Measurements from ENCODE around the gene CKLF.
A peak's percentile ranks its signal among the peaks of the same experiment; 100 is the strongest.

CKLF gene

DNA sequence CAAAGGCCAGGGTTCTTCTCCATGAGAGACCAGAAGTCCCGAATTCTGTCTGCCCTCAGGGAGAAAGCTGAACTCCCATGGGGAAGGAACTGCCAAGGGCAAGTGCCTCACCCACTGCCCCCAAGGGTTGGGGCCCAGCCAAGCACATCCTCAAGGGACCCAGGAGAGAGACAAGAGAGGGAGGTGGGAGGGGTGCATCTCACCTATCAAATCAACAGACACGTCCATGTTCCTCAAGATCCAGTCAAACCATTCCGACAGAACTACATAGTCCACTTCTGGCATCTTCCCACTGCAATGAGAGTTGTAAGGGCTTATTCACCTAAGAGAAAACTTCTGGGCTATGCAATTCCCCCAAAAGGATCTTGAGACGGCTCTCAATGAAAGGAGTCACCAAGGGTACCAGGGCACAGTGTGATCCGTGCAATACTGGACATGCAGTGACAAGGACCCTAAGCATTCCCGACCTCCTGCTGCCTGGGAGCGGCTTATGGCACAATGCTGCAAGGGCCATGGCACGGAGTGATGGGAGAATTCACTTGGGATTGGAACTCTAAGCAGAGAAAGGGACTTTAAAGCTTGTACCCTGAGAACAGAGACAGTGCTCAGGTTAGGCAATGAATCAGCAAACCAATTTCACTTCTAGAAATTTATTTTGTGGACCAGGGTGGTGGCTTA lies 34.7 kb upstream of the CKLF start:
- no peak for DNase-seq (ENCODE audit: low read depth)

DNA sequence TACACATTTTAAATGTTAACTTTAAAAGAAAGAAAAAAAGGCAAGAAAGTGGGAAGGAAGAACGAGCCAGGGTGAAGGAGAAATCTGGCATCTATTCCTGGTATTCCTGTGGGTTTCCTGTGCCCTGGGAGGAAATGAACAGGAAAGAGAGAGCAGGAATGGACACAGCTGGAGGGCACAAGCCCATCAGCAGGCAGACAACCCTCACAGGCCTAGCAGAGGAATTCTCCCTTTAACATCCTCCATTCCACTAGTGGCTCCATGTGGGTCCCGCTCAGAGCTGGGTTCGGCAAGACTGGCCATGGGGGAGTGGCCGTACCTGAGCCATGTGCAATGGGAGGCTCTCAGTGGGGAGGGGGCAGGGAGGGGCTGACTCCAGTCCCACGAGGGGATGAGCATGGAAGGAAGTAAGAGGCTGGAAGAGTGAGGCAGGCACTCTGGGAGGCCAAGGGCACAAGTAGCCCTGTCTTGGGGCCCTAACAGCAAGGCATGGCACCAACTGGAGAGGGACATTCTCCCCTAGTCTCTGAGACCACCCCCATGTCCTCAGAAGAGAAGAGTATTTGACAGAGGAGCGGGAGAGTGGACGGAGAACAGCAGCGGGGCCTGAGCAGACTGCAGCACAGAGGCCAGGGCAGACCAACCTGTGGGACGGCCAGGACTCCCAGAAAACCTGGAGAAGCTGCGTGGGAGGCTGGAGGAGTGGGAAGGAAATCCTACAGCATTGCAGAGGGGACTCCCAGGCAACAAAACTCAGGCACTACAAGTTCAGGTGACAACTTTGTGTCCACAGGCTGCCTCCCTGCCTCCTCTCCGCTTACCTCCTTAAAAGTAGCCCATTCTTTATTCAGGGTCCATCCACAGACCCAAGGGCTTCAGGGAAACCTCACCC lies 32.6 kb upstream of the CKLF start:
- no peak for DNase-seq (ENCODE audit: low read depth)

DNA sequence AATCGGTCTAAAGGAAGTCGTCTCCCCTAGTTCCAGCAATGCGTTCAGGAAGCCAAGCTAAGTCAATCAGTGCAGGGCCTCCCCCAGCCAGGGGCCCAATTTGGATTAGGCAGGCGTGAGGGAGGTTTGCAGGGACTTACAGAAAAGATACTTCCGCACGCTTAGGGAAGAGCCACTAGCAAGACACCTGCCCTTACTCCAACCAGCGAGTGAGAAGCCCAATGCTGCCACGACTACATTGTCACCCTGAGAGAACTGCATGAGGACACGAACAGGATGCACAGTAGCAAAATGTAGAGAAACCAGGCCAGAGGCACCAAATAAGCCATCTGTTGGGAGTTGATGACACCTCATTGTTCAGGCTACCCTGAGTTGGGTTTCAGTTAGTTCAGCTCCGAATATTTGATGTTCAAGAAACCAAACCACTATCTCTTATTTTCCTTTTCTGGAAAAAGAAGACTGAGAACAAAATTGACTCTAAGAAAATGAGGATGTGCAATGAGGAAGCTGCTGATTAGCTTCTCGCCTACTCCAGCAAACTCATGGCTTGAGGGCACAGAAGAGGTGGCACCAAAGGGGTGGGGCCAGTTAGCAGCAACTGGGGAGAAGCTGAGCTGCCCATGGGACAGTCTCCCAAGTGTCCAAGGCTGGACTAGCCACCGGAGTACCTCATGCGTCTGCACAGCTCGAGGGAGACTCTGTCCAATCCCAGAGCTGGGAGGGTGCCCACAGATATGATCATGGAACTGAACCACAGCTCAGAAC lies 31.8 kb upstream of the CKLF start:
- DNase-seq (ENCODE audit: low read depth): no peak

DNA sequence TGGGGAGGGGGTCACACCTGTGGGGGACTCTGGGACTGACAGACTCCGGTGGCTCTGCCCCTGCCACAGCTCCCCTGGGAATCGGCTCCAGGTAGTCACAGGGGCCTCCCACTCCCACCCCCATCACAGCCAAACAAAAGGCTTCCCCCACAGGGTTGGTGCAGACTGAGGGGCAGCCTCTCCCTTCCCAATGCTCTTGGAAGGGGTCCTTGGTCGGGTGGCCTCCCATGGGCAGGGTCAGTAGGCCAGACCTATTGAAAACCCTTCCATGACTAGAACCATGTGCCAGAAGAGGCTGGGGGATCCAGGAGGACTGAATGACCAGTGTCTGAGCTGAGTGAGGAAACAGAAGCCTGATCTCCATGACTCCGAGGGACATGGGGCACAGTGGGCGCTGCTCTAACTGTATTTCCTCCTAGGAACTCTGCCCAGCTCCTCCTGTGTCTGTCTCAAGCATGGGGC lies 31.1 kb upstream of the CKLF start:
- DNase-seq (ENCODE audit: low read depth): no peak

DNA sequence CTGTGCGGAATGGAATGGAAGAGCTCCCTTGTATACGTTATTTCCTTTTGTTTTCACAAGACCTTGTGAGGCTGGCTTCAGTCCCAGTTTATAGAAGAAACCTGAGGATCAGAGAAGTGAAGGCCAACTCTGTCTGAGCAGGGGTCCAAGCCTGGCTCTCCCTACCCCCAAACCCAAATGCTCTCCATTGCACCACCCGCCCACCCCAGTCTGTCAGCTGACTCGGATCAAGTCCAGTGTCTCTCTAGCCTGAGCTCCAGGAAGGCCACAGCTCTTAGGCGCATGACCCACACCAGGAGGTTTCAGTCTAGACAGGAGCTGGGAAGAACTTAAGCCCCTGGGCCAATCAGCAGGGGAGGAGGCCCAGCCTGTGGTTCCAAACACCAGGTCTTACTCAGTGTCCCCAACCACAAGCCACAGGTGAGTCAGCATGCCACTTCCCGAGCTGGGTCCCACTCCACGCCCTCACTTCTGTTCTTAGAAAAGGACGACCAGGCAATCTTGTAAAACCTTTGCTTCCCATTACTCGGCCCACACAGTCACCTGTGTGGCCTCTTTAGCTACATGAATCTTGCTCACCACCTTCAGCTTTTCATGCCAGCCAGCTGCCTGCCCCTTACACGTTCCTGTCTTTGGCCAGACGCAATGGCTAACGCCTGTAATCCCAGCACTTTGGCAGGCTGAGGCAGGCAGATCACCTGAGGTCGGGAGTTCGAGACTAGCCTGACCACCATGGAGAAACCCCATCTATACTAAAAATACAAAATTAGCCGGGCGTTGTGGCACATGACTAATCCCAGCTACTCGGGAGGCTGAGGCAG lies 30.2 kb upstream of the CKLF start:
- peak; percentile 93 for DNase-seq (ENCODE audit: low read depth)

DNA sequence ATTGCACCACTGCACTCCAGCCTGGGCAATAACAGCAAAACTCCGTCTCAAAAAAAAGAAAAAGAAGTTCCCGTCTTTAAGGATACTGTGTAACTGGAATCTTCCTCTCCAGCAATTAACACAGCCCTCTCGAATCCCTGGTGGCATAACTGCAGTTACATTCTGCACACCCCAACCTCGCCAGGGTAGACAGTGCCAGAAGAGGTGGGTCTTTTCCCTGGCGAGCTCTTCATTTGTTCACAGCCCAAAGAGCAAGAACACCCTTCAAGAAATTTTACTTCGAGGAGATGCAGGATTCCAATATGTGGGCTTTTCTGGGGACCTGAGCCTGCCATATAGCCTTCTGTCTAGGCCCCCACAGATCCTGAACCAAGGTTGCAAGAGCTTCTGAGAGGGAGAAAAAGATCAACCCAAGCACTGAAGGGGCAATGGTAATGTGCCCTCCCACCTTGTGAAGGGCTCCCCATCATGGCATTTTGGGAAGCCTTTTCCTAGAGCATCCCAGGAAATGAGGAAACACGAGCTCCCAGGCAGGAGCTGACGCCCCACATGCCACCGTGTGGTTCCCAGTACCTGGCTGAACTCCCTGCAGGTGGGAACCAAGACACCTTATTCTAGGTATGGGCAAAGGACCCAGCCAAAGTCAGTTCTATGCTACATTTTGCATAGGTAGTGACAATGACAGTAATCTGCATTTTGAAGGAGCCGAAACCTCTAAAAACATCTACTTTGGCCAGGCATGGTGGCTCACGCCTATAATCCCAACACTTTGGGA lies 29.4 kb upstream of the CKLF start:
- no peak for DNase-seq (ENCODE audit: low read depth)

- no peak for DNase-seq (ENCODE audit: low read depth)
These were observed 28.5 kb upstream of the CKLF start for GRCh38 chr16:66523861-66524354.

DNA sequence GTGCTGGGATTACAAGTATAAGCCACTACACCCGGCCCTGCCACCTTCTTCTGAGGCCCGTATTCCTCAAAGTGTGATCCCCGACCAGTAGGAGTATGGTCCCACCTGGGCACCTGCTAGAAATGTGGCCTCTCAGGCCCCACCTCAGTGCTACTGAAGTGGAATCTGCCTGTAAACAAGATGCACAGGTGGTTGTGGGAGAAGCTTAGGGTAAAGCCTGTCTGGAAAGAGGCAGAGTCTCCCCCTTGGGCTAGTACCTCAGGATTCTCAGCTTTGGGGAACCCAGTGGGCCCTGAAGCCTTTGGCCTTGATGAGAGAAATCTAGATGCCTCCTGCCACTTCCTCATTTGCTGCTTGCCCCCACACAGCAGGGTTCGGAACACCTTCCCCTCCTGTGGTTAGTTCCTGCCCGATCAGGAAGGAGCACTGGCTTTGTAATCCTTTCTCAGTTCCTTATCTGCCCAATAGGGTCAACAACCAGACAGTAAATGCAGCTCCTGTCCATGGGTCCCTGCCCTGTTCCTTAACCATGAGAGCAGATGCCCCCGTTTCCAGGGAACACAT lies 27.7 kb upstream of the CKLF start:
- no peak for DNase-seq (ENCODE audit: low read depth)

DNA sequence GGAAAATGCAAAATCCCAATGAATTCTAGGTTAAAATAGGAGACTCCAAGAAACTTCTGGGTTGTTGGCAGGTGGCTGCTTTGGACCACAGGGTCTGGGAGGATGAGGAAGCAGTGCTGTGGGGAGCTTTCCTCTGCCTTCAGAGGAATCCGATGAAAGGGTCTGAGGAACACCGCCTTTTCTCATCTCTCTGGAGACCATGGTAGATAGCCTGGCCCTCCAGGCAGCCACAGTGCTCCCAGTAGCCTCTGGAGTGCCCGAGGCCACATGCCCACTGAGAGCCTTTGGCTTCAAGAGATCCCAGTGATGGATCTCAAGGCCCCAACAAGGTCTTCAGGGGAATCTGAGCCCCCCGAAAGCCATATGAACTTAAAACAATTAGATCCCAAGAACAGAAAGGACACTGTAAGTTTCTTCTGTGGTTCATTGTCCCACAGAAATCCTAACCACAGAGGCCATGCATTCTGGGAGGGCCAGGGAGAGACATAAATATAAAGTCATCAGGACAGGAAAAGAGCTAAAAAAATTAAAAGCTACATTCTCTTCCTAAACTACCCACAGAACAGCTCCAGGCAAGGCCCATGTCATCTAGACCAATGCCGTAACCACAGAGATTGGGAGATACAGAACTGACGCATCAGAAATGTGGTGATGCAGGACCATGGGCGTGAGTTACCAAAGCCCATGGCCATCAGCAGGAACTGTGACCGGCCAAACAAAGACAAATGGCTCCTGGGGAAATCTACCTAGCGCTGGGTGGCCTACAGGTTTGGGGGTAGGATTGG lies 26.8 kb upstream of the CKLF start:
- DNase-seq (ENCODE audit: low read depth): peak; percentile 73

DNA sequence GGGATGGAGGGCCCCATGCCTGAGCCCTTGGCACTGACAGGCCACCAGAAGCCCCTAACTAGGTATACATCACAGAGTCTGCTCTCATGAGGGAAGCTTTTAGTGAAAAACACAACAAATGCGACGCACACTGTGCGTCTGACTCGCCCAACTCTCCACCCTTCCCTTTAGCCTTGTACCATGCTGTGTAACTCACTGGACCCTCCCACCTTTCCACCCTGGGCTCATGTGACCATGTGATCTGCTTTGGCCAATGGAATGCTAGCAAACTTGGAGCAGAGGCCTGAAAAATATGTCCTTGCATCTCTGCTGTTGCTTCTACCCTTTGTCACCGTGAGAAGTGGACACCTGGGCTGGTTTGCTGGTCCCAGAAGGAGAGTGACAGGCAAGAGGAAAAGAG lies 24.1 kb upstream of the CKLF start:
- no peak for DNase-seq (ENCODE audit: low read depth)

GRCh38 chr16:66529475-66529874 lies 22.9 kb upstream of the CKLF start:
- no peak for DNase-seq (ENCODE audit: low read depth)

DNA sequence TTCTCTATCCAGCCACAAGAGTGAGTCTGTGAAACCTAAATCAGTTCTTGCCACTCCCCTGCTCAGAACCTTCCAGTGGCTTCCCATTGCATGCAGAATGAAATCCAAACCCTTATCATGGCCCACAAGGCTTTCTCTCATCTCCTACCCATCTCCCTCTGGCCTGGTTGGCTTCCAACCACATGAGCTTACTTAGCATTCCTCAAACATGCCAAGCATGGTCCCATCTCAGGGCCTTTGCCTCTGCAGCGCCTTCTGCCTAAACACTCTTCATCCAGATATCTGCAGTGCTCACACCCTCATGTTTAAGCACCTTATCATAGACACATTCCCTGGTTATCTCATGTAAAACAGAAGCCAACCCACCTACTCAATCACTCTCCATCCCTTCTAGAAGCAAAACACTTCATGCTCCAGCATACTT lies 18.0 kb upstream of the CKLF start:
- DNase-seq (ENCODE audit: low read depth): no peak

DNA sequence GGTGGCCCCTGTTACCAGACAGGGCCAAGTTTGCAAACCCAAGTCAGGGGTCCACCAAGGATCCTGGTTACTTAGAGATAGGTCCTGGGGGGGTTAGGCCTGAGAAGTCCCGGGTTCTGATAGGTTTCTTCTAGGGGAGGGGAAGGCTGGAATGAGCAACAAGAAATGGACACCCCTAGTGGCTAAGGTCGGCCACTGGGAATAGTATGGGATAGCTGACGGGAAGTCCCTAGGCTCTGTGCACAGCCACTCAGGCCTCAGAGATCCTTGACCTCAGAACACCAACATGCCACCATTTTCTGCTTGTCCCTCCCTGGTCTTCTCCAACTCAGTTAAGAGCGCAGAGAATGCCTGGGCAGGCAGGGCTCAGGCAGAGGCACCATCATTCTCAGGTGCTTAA lies 15.9 kb upstream of the CKLF start:
- DNase-seq (ENCODE audit: low read depth): no peak

DNA sequence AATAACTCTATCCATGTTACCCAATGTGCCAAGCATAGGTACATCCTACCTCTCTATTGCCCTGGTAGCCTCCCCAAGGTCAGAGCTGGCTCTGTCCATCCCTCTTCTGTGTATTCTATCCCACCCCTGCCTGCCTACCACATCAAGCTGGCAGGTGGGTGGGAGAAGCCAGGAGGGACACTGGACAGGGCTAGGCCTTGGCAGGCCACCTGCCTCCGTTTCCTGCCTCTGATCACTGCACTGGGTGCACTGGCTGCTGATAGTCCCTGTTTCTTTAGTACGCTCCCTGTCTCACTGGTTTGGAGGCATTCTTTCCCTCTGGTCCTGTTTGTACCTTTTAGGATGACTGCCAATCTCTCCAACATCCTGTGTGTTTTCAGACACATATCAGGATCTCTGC lies 15.1 kb upstream of the CKLF start:
- no peak for DNase-seq (ENCODE audit: low read depth)

DNA sequence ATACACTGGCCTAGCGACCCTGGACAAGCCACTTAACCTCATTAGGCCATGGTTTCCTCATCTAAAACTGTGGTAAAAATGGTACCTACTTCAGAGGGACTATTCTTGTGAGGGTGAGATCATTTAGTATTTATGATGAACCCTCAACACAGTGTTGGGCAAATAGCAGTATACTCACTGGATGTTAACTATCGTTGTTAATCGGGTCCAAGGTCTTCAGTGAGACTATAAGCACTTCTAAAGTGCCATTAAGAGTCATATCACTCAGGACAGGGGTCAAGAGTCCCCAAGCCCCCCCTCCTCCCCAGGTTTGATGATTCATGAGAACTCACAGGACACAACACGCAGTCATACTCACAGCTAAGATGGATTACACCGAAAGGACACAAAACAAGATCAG lies 13.5 kb upstream of the CKLF start:
- no peak for DNase-seq (ENCODE audit: low read depth)

DNA sequence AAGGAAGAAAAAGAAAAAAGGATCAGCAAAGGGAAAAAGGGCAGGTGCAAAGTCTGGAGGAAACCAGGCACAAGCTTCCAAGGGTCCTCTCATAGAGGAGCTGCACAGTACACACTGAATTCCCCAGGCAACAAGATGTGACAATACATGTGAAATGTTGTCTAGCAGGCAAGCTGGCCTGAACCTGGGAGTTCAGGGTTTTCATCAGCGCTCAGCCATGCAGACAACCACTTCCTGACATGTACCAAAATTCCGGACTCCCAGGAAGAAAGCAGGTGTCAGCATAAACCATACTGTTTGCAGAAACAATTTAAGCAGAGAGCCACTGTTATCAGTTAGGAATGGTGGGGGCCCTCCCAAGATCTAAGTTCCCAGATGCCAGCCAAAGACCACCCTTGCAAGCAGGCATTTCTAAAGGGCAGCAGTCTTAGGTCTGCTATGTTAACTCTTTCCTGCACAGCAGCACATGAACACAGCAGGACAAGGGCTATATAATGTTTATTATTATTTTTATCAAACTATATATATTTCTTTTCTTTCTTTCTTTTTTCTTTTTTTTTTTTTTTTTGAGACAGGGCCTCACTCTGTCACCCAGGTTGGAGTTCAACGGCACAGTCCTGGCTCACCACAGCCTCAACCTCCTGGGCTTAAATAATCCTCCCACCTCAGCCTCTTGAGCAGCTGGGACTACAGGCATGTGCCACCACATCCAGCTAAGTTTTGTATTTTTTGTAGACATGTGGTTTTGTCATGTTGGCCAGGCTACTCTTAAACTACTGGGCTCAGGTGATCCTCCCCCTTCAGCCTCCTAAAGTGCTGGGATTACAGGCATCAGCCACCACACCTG lies 12.5 kb upstream of the CKLF start:
- DNase-seq (ENCODE audit: low read depth): peak; percentile 71

DNA sequence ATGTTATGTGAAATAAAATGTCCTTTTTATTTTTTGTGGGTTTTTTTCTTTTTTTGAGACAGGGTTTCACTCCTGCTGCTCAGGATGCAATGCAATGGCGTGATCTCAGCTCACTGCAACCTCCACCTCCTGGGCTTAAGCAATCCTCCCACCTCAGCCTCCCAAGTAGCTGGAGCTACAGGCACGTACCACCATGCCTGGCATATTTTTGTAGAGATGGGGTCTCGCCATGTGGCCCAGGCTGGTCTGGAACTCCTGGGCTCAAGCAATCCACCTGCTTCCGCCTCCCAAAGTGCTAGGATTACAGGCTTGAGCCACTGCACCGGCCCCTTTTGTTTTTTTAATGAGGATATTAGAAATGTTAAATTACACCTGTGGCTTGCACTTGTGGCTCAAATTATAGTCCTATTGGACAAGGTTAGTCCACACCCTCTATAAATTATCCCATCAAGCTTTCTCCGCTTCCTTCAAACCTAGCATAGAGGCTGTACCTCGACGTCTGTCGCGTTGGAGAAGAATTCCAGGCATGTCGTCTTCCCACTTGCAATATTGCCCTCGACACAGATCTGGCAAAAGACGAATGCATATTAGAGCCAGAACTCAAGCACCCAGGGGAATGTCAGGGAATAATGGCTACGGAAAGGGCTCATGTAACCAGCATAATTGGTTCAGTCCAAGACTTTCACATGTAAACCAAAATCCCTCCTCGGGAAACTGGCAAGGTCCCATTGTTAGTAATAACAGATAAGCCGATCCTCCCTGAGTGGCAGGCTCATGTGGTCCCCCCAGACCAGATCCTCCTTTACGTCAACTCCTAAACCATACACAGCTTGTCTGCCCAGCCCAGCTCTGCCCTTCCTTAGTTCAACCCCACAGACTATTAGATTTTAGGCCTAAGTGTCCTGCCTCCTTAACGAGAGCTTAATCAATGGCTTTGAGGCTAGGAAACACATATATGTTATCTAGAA lies 10.7 kb upstream of the CKLF start:
- DNase-seq (ENCODE audit: low read depth): no peak

DNA sequence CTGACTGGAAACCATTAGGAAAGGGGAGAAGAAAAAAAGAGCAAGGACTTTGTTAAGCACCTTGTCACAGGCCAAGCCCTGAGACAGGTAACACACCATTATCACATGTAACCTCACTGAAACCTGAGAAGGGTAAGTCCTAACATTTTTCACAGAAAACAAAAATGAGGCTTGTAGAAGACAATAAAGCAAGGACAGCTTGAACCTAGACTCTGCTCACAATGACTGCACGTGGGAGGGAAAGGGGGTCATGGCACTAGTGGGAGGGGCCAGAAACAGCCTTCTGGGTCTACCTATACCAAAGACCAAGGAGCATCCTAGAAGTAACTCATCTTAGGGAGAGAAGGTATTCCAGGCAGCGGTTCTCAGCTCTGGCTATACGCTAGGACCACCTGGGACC lies 10.0 kb upstream of the CKLF start:
- DNase-seq (ENCODE audit: low read depth): no peak

Measured in non-pigmented ciliary epithelial cell (primary cell).